ENCODE results near the gene ARID4A.
"Not testable (repeated sequence)": the region's sequence is repeated elsewhere in the genome, so short reads cannot be mapped to it uniquely, and the experiment has no call there.

ARID4A gene, protein sequence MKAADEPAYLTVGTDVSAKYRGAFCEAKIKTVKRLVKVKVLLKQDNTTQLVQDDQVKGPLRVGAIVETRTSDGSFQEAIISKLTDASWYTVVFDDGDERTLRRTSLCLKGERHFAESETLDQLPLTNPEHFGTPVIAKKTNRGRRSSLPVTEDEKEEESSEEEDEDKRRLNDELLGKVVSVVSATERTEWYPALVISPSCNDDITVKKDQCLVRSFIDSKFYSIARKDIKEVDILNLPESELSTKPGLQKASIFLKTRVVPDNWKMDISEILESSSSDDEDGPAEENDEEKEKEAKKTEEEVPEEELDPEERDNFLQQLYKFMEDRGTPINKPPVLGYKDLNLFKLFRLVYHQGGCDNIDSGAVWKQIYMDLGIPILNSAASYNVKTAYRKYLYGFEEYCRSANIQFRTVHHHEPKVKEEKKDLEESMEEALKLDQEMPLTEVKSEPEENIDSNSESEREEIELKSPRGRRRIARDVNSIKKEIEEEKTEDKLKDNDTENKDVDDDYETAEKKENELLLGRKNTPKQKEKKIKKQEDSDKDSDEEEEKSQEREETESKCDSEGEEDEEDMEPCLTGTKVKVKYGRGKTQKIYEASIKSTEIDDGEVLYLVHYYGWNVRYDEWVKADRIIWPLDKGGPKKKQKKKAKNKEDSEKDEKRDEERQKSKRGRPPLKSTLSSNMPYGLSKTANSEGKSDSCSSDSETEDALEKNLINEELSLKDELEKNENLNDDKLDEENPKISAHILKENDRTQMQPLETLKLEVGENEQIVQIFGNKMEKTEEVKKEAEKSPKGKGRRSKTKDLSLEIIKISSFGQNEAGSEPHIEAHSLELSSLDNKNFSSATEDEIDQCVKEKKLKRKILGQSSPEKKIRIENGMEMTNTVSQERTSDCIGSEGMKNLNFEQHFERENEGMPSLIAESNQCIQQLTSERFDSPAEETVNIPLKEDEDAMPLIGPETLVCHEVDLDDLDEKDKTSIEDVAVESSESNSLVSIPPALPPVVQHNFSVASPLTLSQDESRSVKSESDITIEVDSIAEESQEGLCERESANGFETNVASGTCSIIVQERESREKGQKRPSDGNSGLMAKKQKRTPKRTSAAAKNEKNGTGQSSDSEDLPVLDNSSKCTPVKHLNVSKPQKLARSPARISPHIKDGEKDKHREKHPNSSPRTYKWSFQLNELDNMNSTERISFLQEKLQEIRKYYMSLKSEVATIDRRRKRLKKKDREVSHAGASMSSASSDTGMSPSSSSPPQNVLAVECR

GRCh38 chr14:58298477-58299400 is at the start of gene ARID4A:
Gene ARID4A (plus strand): TSS chr14:58298555. CDS start chr14:58299855, 1,300 bp downstream.
- DNase-seq (ENCODE audit: low spot score) = peak; percentile 69
- in situ Hi-C loops (cut with MboI; ENCODE audit: low sequenced_read_pairs, unreplicated experiment) = no loop called here
- TF ChIP-seq, protein P1, sequence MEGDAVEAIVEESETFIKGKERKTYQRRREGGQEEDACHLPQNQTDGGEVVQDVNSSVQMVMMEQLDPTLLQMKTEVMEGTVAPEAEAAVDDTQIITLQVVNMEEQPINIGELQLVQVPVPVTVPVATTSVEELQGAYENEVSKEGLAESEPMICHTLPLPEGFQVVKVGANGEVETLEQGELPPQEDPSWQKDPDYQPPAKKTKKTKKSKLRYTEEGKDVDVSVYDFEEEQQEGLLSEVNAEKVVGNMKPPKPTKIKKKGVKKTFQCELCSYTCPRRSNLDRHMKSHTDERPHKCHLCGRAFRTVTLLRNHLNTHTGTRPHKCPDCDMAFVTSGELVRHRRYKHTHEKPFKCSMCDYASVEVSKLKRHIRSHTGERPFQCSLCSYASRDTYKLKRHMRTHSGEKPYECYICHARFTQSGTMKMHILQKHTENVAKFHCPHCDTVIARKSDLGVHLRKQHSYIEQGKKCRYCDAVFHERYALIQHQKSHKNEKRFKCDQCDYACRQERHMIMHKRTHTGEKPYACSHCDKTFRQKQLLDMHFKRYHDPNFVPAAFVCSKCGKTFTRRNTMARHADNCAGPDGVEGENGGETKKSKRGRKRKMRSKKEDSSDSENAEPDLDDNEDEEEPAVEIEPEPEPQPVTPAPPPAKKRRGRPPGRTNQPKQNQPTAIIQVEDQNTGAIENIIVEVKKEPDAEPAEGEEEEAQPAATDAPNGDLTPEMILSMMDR (IDR thresholded peaks at IDR 0.05; ENCODE audit: borderline replicate concordance, control extremely low read depth, extremely low read depth, insufficient read depth, missing control alignments) = no peak

- DNase-seq (ENCODE audit: low spot score) = no peak
- in situ Hi-C loops (cut with MboI; ENCODE audit: low sequenced_read_pairs, unreplicated experiment) = no loop called here
- TF ChIP-seq, protein P1 (IDR thresholded peaks at IDR 0.05; ENCODE audit: borderline replicate concordance, control extremely low read depth, extremely low read depth, insufficient read depth, missing control alignments) = no peak
These were observed 48.7 kb upstream of the ARID4A start for GRCh38 chr14:58249611-58250010.

DNA sequence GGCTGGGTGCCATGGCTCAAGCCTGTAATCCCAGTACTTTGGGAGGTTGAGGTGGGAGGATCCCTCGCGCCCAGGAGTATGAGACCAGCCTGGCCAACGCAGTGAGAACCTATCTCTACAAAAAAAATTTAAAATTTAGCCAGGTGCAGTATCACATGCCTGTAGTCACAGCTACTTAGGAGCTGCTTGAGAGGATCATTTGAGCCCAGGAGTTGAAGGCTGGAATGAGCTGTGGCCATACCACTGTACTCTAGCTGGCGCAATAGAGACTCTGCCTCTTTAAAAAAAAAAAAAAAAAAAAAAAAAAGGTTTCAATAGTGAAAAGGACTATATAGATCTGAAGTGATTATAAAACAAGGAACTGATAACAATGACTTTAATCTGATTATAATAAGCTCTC is 40.2 kb upstream of the ARID4A start:
- TF ChIP-seq, protein P1 (IDR thresholded peaks at IDR 0.05; ENCODE audit: borderline replicate concordance, control extremely low read depth, extremely low read depth, insufficient read depth, missing control alignments) = no peak
- no peak for DNase-seq (ENCODE audit: low spot score)
- in situ Hi-C loops (cut with MboI; ENCODE audit: low sequenced_read_pairs, unreplicated experiment) = no loop called here

- in situ Hi-C loops (cut with MboI; ENCODE audit: low sequenced_read_pairs, unreplicated experiment); DNase-seq (ENCODE audit: low spot score): not testable (repeated sequence)
These were observed 36.4 kb upstream of the ARID4A start for GRCh38 chr14:58262005-58262404.

DNA sequence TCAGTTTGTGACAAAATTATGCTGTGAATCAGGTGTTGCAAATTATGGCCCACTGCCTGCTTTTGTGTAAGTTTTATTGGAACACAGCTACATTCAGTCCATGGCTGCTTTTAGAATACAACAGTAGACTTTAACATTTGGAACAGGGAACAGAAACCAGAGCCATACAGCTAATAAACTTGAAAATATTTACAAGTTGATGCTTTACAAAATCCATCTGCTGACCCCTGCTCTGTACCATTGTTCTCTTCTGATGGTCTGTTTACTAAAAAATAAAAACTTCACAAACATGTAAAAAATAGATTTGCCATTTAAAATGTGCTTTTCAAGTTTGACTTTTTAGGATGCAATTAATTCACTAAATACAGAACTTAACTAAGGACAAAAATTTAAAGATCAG is 33.0 kb upstream of the ARID4A start:
- DNase-seq (ENCODE audit: low spot score) = no peak
- TF ChIP-seq, protein P1 (IDR thresholded peaks at IDR 0.05; ENCODE audit: borderline replicate concordance, control extremely low read depth, extremely low read depth, insufficient read depth, missing control alignments) = no peak
- in situ Hi-C loops (cut with MboI; ENCODE audit: low sequenced_read_pairs, unreplicated experiment) = no loop called here

GRCh38 chr14:58270628-58271027 is 27.7 kb upstream of the ARID4A start:
- TF ChIP-seq, protein P1 (IDR thresholded peaks at IDR 0.05; ENCODE audit: borderline replicate concordance, control extremely low read depth, extremely low read depth, insufficient read depth, missing control alignments) = no peak
- no peak for DNase-seq (ENCODE audit: low spot score)
- in situ Hi-C loops (cut with MboI; ENCODE audit: low sequenced_read_pairs, unreplicated experiment) = no loop called here
